ENCODE results near the gene IFNL4.

IFNL4 gene

DNA sequence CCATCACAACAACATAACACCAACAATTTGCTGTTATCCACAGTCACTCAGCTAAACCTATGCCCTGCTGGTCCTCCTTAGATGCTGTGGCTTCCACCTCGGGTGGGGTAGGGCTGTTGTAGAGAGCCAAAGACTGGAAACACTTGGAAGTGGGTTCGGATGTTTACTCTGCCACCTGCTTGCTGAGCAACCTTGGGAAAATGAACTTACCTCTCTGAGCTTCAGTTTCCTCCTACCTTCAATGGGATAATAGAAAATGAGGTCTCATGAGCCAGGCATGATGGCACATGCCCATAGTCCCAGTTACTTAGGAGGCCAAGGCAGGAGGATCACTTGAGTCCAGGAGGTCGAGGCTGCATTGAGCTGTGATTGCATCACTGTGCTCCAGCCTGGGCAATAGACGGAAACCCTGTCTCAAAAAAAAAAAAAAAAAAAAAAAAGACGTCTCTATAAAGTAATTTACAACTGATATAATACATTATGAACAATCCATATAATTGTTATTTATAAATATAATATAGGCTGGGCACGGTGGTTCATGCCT lies 41.3 kb downstream of the IFNL4 start:
- Histone ChIP-seq H3K36me3 (ENCODE audit: control insufficient read depth, insufficient read depth, low read length) (no peaks in the 10 kb centered on the region), H3K27ac (ENCODE audit: insufficient read depth, low read depth, low read length, poor library complexity, severe bottlenecking) (no peak overlapping the region), H3K9me3 (ENCODE audit: control insufficient read depth, low read length) (no peaks in the 10 kb centered on the region), H3K27me3 (ENCODE audit: control insufficient read depth, insufficient read depth, low read length, poor library complexity, severe bottlenecking) (peaks cover 38% of the 10 kb centered on the region), H3K4me1 (ENCODE audit: control insufficient read depth, insufficient read depth, low read length) (no peaks in the 10 kb centered on the region), H3K4me3 (ENCODE audit: insufficient read depth, low read depth, low read length) (no peak overlapping the region)
- 79 to 84% methylated on average over 4 of the region's 6 CpGs for WGBS, 2 experiments

DNA sequence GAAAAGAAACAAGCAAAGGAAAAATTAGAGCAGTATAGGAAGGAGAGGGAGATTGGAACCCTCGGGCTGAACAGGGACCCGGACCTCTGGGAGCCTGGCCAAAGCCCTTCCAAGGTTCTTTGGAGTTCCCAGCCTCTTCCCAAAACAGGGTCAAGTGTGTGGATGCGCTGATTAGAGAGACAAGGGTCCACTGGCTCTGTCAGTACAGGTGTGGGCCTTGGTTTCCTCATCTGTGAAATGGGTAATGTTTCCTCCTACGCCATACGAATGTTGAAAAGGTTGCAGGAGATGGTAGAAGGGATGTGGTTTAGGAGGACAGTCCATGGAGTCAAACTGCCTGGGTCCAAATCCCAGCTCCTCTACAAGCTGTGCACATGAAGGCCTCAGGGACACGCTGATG lies 42.5 kb downstream of the IFNL4 start:
- no peak overlapping the region for H3K27ac ChIP-seq (ENCODE audit: insufficient read depth, low read depth, low read length, poor library complexity, severe bottlenecking)
- no peaks in the 10 kb centered on the region for H3K9me3 ChIP-seq (ENCODE audit: control insufficient read depth, low read length)
- no peak overlapping the region for H3K4me3 ChIP-seq (ENCODE audit: insufficient read depth, low read depth, low read length)
- WGBS, 2 experiments = 89 to 93% methylated on average over 6 of the region's 6 CpGs
- H3K4me1 ChIP-seq (ENCODE audit: control insufficient read depth, insufficient read depth, low read length) = no peaks in the 10 kb centered on the region
- H3K27me3 ChIP-seq (ENCODE audit: control insufficient read depth, insufficient read depth, low read length, poor library complexity, severe bottlenecking) = peaks cover 43% of the 10 kb centered on the region
- no peaks in the 10 kb centered on the region for H3K36me3 ChIP-seq (ENCODE audit: control insufficient read depth, insufficient read depth, low read length)

DNA sequence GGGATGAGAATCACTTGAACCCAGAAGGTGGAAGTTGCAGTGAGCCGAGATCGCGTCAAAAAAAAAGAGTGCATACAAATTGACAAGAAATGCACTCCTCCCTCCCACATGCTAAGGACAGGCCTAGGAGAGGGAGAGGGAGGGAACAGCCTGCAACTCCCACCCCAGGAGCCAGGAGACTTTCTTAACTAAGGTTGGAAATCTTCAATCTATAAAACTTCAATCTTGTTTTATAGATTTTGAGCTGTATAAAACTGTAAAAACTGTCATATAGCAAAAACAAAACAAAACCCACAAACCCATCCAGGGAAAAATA lies 43.2 kb downstream of the IFNL4 start:
- Histone ChIP-seq H3K9me3 (ENCODE audit: control insufficient read depth, low read length) (no peaks in the 10 kb centered on the region), H3K36me3 (ENCODE audit: control insufficient read depth, insufficient read depth, low read length) (no peaks in the 10 kb centered on the region), H3K4me1 (ENCODE audit: control insufficient read depth, insufficient read depth, low read length) (no peaks in the 10 kb centered on the region), H3K4me3 (ENCODE audit: insufficient read depth, low read depth, low read length) (no peak overlapping the region), H3K27me3 (ENCODE audit: control insufficient read depth, insufficient read depth, low read length, poor library complexity, severe bottlenecking) (peaks cover 43% of the 10 kb centered on the region), H3K27ac (ENCODE audit: insufficient read depth, low read depth, low read length, poor library complexity, severe bottlenecking) (no peak overlapping the region)
- 74 to 94% methylated on average over 3 of the region's 3 CpGs for WGBS, 2 experiments

DNA sequence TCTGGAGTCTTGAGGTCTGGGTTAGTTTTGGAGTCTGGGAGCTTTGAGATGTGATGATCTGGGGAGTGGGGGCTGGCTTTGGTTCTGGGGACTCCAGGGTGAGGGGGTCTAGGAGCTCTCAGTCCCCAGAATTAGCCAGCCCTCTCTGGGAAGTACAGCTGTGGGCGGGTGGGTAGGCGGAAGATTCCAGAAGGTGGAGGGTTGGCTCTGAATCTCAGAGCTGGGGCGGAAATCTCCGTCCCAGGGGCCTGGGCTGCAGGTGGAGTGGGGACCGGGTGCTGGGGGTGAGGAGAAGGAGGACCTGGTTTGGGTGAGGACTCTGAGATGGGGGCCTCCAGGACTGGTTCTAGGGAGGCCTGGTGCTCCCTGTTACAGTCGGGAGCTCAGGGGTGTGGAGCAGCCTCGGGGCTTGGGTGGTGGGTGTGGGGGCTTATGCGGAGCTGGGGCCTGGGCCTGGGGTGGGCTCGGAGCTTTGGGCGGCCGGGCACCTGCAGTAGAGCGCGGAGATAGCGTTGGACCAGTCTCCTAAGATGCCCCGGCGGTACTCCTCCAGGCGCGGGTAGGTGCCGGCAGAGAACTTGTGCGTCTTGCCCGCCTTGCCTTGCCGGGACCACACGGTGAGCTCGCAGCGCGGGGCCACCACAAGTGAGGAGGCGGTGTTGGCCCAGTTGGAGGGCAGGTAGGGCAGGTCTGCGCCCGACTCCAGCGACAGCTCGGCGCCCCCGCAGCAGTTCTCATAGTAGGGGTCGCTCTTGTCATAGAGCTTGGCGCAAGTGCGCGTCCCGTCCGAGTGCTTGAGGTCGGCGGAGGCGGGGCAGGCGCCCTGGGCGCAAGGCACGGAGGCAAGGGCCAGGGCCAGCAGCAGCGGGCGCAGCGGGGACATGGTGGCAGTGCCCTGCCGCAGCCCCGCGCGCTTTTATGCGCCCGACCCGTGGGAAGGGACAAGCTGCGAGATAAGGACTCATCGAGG lies 45.0 kb downstream of the IFNL4 start, which contains the start of gene SYCN:
TSS of gene SYCN (minus strand) at position 892 of the 970 bp plus-strand sequence. CDS start at position 883, 9 bp downstream.
- no peak within 1 kb of the TSS for H3K4me3 ChIP-seq (ENCODE audit: insufficient read depth, low read depth, low read length)
- peaks cover 53% of the 10 kb centered on the region for H3K27me3 ChIP-seq (ENCODE audit: control insufficient read depth, insufficient read depth, low read length, poor library complexity, severe bottlenecking)
- H3K27ac ChIP-seq (ENCODE audit: insufficient read depth, low read depth, low read length, poor library complexity, severe bottlenecking) = no peak within 1 kb of the TSS
- 55 to 57% methylated on average over 57 of the region's 57 CpGs for WGBS, 2 experiments
- no peaks in the 10 kb centered on the region for H3K36me3 ChIP-seq (ENCODE audit: control insufficient read depth, insufficient read depth, low read length)
- no peaks in the 10 kb centered on the region for H3K9me3 ChIP-seq (ENCODE audit: control insufficient read depth, low read length)
- no peaks in the 10 kb centered on the region for H3K4me1 ChIP-seq (ENCODE audit: control insufficient read depth, insufficient read depth, low read length)

DNA sequence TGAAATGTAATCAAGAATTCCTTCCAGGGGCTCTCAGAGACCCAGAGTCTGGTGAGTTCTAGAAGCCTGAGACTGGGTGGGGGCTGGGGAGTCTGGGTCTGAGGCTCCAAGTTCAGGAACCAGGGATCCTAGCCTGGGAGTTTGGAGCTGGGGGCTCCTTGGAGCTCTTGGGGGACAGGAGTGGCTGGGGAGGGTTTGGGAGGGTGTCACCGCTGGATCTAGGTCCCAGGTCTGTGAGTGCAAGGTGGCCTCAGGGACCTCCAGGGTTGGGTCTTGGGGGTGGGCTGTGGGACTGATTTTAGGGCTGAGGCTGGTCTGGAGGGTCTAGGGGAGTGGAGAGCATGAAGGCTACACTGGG lies 45.7 kb downstream of the IFNL4 start:
- no peaks in the 10 kb centered on the region for H3K9me3 ChIP-seq (ENCODE audit: control insufficient read depth, low read length)
- H3K27ac ChIP-seq (ENCODE audit: insufficient read depth, low read depth, low read length, poor library complexity, severe bottlenecking) = no peak overlapping the region
- 93 to 100% methylated on average over 1 of the region's 1 CpG for WGBS, 2 experiments
- H3K4me1 ChIP-seq (ENCODE audit: control insufficient read depth, insufficient read depth, low read length) = no peaks in the 10 kb centered on the region
- H3K4me3 ChIP-seq (ENCODE audit: insufficient read depth, low read depth, low read length) = no peak overlapping the region
- H3K27me3 ChIP-seq (ENCODE audit: control insufficient read depth, insufficient read depth, low read length, poor library complexity, severe bottlenecking) = peaks cover 60% of the 10 kb centered on the region
- H3K36me3 ChIP-seq (ENCODE audit: control insufficient read depth, insufficient read depth, low read length) = no peaks in the 10 kb centered on the region

DNA sequence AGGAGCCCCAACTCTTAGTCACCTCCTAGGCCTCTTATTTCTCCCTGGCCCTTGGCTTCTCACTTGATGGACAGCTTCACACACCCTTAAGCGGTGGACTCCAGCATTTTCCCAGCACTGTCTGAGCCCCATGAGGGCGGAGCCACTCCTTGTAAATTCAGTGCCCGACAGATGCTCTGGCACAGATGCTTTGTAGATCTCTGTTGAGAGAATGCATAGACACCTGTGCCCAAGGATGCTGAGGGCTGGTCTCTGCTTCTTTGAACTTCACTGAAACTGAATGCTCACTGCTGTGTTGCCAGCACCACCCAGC lies 47.9 kb downstream of the IFNL4 start:
- 79 to 84% methylated on average over 3 of the region's 3 CpGs for WGBS, 2 experiments
- Histone ChIP-seq H3K4me3 (ENCODE audit: insufficient read depth, low read depth, low read length) (no peak overlapping the region), H3K9me3 (ENCODE audit: control insufficient read depth, low read length) (no peaks in the 10 kb centered on the region), H3K27me3 (ENCODE audit: control insufficient read depth, insufficient read depth, low read length, poor library complexity, severe bottlenecking) (peaks cover 78% of the 10 kb centered on the region), H3K4me1 (ENCODE audit: control insufficient read depth, insufficient read depth, low read length) (peaks cover 6% of the 10 kb centered on the region), H3K27ac (ENCODE audit: insufficient read depth, low read depth, low read length, poor library complexity, severe bottlenecking) (no peak overlapping the region), H3K36me3 (ENCODE audit: control insufficient read depth, insufficient read depth, low read length) (no peaks in the 10 kb centered on the region)

DNA sequence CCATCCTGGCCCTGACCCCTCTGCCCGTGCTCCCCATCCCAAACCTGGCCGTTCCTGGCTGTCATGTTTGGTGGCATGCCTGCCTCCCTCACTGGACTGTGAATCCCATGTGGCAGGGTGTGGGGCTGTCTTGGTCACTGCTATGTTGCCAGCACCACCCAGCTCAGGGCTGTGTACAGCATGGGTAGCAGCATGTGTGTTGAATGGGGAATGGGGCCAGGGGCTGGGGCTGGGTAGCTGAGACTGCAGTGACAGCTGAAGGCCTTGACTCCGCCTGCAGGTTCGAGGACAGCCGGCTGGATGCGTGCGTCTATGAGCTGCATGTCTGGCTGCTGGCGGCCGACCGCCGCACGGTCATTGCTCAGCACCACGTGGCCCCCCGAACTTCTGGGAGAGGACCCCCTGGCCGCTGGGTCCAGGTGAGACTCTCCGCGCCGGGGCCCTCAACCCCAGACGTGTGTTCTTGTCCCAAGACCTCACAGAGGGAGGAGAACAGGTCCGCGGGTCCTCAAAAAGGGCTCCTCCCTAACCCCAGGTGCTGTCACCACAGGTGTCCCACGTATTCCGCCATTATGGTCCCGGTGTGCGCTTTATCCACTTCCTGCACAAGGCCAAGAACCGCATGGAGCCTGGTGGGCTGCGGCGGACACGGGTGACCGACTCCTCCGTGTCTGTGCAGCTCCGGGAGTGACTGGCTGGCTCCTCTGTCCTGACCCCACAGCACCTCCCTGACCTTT lies 48.4 kb downstream of the IFNL4 start:
- Histone ChIP-seq H3K36me3 (ENCODE audit: control insufficient read depth, insufficient read depth, low read length) (no peaks in the 10 kb centered on the region), H3K27me3 (ENCODE audit: control insufficient read depth, insufficient read depth, low read length, poor library complexity, severe bottlenecking) (peaks cover 76% of the 10 kb centered on the region), H3K4me1 (ENCODE audit: control insufficient read depth, insufficient read depth, low read length) (peaks cover 6% of the 10 kb centered on the region), H3K27ac (ENCODE audit: insufficient read depth, low read depth, low read length, poor library complexity, severe bottlenecking) (no peak overlapping the region), H3K9me3 (ENCODE audit: control insufficient read depth, low read length) (no peaks in the 10 kb centered on the region), H3K4me3 (ENCODE audit: insufficient read depth, low read depth, low read length) (no peak overlapping the region)
- 91% methylated on average over 32 of the region's 32 CpGs for WGBS, 2 experiments

DNA sequence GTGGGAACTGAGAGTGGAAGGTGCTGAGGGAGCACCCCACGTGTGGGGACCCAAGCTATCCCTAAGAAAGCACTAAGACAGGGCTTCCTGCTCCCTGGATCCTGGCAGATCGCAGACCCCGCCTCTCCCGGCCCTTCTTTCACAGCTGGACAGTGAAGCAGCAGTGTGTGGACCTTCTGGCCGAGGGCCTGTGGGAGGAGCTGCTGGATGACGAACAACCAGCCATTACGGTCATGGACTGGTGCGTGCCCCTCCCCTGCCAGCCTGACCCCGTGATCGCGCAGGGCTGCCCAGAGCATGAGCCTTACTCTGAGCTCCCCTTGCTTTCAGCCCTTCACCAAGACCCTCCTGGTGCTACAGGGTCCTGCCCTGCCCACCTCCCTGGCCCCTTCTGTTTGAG lies 49.6 kb downstream of the IFNL4 start:
- Histone ChIP-seq H3K27me3 (ENCODE audit: control insufficient read depth, insufficient read depth, low read length, poor library complexity, severe bottlenecking) (peaks cover 64% of the 10 kb centered on the region), H3K4me3 (ENCODE audit: insufficient read depth, low read depth, low read length) (no peak overlapping the region), H3K4me1 (ENCODE audit: control insufficient read depth, insufficient read depth, low read length) (peaks cover 6% of the 10 kb centered on the region), H3K27ac (ENCODE audit: insufficient read depth, low read depth, low read length, poor library complexity, severe bottlenecking) (no peak overlapping the region), H3K36me3 (ENCODE audit: control insufficient read depth, insufficient read depth, low read length) (no peaks in the 10 kb centered on the region), H3K9me3 (ENCODE audit: control insufficient read depth, low read length) (no peaks in the 10 kb centered on the region)
- 52% methylated on average over 11 of the region's 11 CpGs for WGBS, 2 experiments

DNA sequence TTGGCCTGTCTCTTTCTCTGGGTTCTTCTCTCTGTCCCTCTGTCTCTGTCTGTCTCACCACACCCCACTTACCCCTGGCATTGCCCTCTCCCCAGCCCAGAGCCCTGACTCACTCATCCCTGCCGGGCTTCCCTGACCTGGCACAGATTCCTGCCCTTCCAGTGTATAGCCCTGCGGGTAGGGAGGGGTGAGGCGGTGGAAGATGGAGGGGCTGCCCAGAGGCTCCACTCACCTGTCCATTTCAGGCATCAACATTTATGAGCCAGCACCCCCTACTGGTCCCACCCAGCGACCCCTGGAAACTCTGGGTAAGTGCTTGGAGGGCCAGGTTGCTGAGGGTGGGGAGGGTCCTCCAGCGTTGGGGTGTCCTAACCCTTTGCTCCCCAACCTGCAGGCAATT lies 50.8 kb downstream of the IFNL4 start:
- no peak overlapping the region for H3K4me3 ChIP-seq (ENCODE audit: insufficient read depth, low read depth, low read length)
- H3K36me3 ChIP-seq (ENCODE audit: control insufficient read depth, insufficient read depth, low read length) = no peaks in the 10 kb centered on the region
- WGBS, 2 experiments = 69 to 73% methylated on average over 5 of the region's 5 CpGs
- H3K27me3 ChIP-seq (ENCODE audit: control insufficient read depth, insufficient read depth, low read length, poor library complexity, severe bottlenecking) = peaks cover 52% of the 10 kb centered on the region
- no peaks in the 10 kb centered on the region for H3K9me3 ChIP-seq (ENCODE audit: control insufficient read depth, low read length)
- H3K4me1 ChIP-seq (ENCODE audit: control insufficient read depth, insufficient read depth, low read length) = peaks cover 6% of the 10 kb centered on the region
- H3K27ac ChIP-seq (ENCODE audit: insufficient read depth, low read depth, low read length, poor library complexity, severe bottlenecking) = no peak overlapping the region

DNA sequence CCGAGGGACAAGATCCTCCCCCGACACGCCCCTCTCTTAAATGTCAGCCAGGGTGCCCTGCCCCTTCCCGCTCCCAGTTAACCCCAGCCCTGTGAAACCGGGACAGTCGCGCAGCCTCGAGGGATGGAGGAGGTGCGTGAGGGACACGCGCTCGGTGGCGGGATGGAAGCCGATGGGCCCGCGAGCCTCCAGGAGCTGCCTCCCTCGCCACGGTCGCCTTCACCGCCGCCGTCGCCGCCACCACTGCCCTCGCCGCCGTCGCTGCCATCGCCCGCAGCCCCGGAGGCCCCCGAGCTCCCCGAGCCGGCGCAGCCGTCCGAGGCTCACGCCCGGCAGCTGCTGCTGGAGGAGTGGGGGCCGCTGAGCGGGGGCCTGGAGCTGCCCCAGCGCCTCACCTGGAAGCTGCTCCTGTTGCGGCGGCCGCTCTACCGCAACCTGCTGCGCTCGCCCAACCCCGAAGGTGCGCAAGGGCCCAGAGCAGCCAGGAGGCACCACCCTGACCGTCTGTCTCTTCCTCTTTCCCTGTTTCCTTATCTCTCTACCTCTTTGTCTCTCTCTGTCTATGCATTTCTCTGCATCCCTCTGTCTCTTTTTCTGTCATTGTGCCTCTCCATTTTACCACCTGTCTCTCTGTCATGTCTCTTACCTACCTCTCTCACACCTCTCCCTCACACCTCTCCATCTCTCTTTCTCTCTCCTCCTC lies 51.6 kb downstream of the IFNL4 start, which contains the start of gene NCCRP1:
TSS of gene NCCRP1 (plus strand) at position 105 of the 703 bp plus-strand sequence. CDS start at position 124, 19 bp downstream.
- peak within 1 kb of the TSS; percentile 26 for H3K4me3 ChIP-seq (ENCODE audit: insufficient read depth, low read depth, low read length)
- 6 to 7% methylated on average over 51 of the region's 51 CpGs for WGBS, 2 experiments
- no peaks in the 10 kb centered on the region for H3K9me3 ChIP-seq (ENCODE audit: control insufficient read depth, low read length)
- H3K4me1 ChIP-seq (ENCODE audit: control insufficient read depth, insufficient read depth, low read length) = peaks cover 6% of the 10 kb centered on the region
- H3K36me3 ChIP-seq (ENCODE audit: control insufficient read depth, insufficient read depth, low read length) = no peaks in the 10 kb centered on the region
- no peak within 1 kb of the TSS for H3K27ac ChIP-seq (ENCODE audit: insufficient read depth, low read depth, low read length, poor library complexity, severe bottlenecking)
- H3K27me3 ChIP-seq (ENCODE audit: control insufficient read depth, insufficient read depth, low read length, poor library complexity, severe bottlenecking) = peaks cover 48% of the 10 kb centered on the region

All from ectodermal cell (in vitro differentiated cells).